GM18907 (cell line): Measurements from ENCODE around the gene PFN4.

ENCODE experiments used
- ATAC-seq: cut with Tn5 transposase; IDR thresholded peaks from one replicate; pipeline ENCODE4 v1.9.1; 2021; ENCODE audit warnings: mild to moderate bottlenecking, moderate library complexity; ENCODE audit not compliant: unreplicated experiment

The PFN4 gene

GRCh38 chr2:24082787-24083566 is 40.2 kb downstream of the PFN4 start:
- no peak for ATAC-seq

DNA sequence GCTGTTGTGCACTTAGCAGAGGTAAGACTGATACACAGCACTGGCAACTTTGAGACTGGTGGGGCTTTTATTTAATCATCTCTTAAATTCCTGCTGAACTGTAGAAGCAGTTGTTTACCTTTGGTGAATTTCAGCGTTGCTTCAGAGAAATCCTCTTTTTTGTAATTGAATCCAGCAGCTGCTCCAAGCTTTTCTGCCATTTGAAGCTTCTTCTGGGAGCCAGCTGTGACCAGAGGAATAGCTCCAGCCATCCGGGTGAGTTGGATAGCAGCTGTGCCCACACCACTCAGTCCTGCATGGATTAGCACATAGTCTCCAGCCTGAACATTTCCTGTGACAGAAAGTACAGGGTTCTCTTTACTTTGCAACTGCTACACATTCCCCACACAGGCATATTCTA is 42.4 kb downstream of the PFN4 start:
- no peak for ATAC-seq

GRCh38 chr2:24077879-24078278 is 45.3 kb downstream of the PFN4 start:
- no peak for ATAC-seq

DNA sequence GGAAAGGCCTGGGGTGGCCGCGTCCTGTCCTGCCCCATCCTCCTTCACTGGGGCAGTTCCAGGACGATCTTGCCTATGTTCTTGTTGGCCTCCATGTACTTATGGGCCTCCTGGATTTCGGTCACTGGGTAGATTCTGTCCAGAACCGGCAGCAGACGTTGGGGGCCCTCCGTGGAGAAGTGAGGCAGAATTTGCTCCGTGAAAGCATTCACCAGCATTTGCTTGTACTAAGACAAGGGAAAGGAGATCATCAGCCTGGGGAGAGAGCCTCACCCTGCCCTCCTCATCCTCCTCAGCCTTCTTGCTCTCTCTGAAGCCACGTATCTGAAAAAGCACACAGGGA is 45.6 kb downstream of the PFN4 start:
- ATAC-seq, result no peak

DNA sequence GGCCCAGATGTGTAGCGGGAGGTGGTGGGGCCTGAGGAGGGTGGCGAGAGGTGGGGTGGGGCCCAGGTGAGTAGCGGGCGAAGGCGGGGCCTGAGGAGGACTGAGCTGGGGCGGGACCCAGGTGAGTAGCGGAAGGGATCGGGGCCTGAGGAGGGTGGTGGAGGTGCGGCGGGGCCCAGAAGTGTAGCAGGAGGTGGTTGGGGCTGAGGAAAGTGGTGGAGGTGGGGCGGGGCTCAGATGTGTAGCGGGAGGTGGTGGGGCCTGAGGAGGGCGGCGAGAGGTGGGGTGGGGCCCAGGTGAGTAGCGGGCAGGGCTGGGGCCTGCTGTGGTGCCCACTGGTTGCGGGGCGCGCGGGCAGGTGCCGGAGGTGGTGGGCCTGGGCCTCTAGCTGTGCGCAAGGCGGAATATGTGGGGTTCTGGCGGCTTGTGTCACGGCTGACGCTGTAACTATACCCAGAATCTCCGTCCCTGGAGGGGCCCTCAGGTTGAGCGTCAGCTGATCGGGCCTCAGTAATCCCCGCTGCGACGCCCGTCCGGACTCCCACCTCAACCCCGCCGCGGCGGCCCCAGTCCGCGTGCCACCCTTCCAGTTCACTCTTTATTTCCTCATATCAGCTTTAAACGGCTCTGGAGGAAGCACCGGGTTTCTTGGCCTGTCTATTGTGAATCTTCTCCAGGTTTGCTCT is 46.1 kb downstream of the PFN4 start:
- peak; percentile 6 for ATAC-seq

GRCh38 chr2:24075915-24076848 is 47.0 kb downstream of the PFN4 start, which contains the start of gene SF3B6:
Gene SF3B6 (minus strand): TSS chr2:24076326. CDS start chr2:24076229, 97 bp downstream.
- peak; percentile 93 for ATAC-seq

- ATAC-seq, result no peak
Measured at GRCh38 chr2:24075259-24075658, 47.9 kb downstream of the PFN4 start.

GRCh38 chr2:24073816-24074215 is 49.3 kb downstream of the PFN4 start:
- no peak for ATAC-seq

DNA sequence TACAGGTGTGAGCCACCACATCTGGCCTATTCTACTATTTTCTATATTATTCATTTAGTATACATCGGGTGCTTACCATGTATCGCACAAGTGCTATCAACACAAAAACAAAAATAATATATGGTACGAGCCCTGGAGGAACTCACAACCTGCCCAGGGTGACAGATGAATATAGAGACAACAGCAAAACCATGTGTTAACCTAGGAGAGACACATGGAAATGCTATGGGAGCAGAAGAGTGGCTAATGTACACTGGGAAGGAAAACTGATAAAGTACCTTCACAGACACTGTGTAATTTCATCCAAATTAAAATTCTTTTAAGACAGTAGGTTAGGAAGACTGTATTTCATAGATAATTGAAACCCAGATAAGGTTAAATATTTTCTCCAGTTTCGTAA is 50.9 kb downstream of the PFN4 start:
- ATAC-seq, result no peak

- no peak for ATAC-seq
Measured at GRCh38 chr2:24065341-24065740, 57.8 kb downstream of the PFN4 start.
